Inflammatory macrophage treated with lipopolysaccharide for 1 hour (primary cell): Measurements from ENCODE around the gene SMIM36.
A peak's percentile ranks its signal among the peaks of the same experiment; 100 is the strongest.
"Not testable (repeated sequence)": the region's sequence is repeated elsewhere in the genome, so short reads cannot be mapped to it uniquely, and the experiment has no call there.

Source experiments
- DNase-seq, 2 donors: peaks; one replicate each; pipeline ENCODE4 v3.0.0-alpha.2; 2020 to 2022

Gene SMIM36

DNA sequence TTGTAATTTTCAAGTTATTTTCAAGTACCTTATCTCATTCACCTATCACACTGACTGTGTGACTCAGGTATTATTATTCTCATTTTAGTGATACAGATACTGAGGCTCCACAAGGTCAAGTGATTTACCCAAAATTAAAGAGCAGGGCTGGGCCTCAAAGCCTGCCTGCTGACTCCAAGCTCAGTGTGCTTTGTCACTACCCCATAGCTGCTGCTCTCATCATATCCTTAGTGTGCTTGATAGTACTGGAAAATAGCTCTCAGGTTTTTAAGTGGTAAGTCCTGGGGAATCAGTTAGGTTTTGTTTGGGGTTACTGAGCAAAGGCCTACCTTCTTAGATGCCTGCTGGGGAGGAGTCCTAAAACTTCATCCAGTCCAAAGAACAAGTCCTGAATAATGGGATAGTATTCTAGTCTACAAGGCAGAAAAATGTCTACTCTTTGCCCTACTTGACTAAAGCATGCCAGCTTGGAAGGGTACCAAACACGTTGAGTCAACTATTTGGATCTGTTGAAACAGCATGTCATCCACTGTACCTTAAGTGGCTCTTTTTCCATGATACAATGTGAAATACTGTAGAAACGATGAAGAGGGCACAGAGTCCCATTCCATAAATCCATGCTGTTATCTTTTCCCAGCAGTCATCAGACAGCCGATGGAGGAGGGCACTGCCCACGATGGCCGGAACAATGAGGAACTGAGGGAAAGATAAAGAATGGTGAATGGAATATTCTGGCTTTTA, 100.4 kb downstream of the SMIM36 start:
- DNase-seq: no peak

GRCh38 chr17:55409030-55409800, 102.0 kb downstream of the SMIM36 start:
- no peak for DNase-seq

DNA sequence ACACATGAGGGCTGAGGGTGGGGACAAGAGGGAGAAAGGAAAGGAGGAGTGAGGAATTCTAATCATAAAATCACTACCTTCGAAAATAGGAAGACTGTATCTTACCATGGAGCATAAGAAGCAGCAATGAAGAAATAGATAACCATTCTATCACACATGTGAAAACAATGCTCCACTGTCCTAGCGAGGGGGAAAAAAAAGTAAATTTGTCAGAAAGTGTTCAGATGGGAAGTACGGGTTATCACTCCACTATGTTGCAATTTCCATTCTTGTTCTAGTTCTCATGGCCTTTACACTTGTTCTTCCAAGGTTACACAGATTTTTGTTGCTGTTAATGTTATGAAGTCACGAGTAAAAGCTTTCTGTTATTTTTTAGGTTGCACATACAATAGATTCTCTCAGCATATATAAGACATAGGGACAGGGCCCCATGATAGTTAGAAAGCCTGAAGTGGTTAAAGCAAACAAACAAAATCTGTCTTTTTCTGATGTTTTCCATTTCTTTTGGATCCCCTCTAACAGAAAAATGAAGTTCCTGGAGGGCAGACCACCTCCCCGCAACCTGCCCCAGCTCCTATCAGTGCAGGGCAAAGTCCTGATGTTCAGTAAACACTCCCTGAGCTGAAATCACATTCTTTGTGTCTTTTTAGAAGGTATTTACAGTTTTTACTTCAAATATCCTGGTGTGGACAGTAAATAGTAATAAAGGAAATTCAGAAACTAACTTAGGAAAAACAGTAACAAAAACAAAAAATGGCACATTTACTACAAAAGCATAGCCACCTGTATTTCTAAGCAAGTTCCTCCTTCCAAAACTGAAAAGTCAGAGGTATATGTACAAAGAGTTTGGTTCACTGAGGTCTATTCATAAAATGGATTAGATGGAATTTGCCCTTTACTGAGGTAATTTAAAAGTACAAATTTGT, 103.3 kb downstream of the SMIM36 start:
- DNase-seq: peak in 1 of 2 donors; percentile 18

GRCh38 chr17:55405600-55405999, 105.7 kb downstream of the SMIM36 start:
- DNase-seq: no peak

GRCh38 chr17:55404197-55404596, 107.1 kb downstream of the SMIM36 start:
- DNase-seq: not testable (repeated sequence)

- no peak for DNase-seq
Observed at GRCh38 chr17:55402374-55402773, 108.9 kb downstream of the SMIM36 start.
